ENCODE measurements around the gene RAD54L. TPM values are rescaled to one million over a fixed set of nuclear protein-coding genes. Genes with fewer than 3 reads are reported as not detected.
A peak's percentile ranks its signal among the peaks of the same experiment; 100 is the strongest.

RAD54L gene
- total RNA-seq, 2 donors from 2014 or later: 38.6 to 58.3 TPM

- H3K9ac ChIP-seq (ENCODE audit: extremely low read depth, low read length, poor library complexity, severe bottlenecking): no peak overlapping the region
- 95 to 96% methylated on average over 7 to 8 of the region's 8 CpGs for WGBS, 2 experiments (ENCODE audit: insufficient coverage in 1 of 2, insufficient read length in 1 of 2)
- peaks cover 26% of the 10 kb centered on the region for H3K4me1 Mint-ChIP-seq
- H3K27ac ChIP-seq (ENCODE audit: low read depth, low read length): no peak overlapping the region
- no peak overlapping the region for H3K27ac Mint-ChIP-seq
- H3K36me3 ChIP-seq (ENCODE audit: control insufficient read depth, insufficient read depth, low read length): no peaks in the 10 kb centered on the region
- no peak overlapping the region for H3K4me3 Mint-ChIP-seq
- no peaks in the 10 kb centered on the region for H3K9me3 Mint-ChIP-seq
- H3K36me3 Mint-ChIP-seq (ENCODE audit: low read depth): peaks cover 4% of the 10 kb centered on the region
- no peaks in the 10 kb centered on the region for H3K9me3 ChIP-seq (ENCODE audit: control insufficient read depth, low read length)
- no peaks in the 10 kb centered on the region for H3K4me1 ChIP-seq (ENCODE audit: control insufficient read depth, insufficient read depth, low read length)
- no peaks in the 10 kb centered on the region for H3K27me3 ChIP-seq (ENCODE audit: control insufficient read depth, insufficient read depth, low read length, poor library complexity, severe bottlenecking)
- no peaks in the 10 kb centered on the region for H3K27me3 Mint-ChIP-seq (ENCODE audit: insufficient read depth)
- no peak for DNase-seq
- no peak for TF ChIP-seq CTCF (conservative IDR thresholded peaks at IDR 0.05)
- no peak overlapping the region for H3K4me3 ChIP-seq (ENCODE audit: low read length)
These were observed 29.1 kb upstream of the RAD54L start for GRCh38 chr1:46218443-46218842.

- no peak for DNase-seq
- H3K4me1 ChIP-seq (ENCODE audit: control insufficient read depth, insufficient read depth, low read length): peaks cover 2% of the 10 kb centered on the region
- Mint-ChIP-seq H3K27me3 (ENCODE audit: insufficient read depth) (no peaks in the 10 kb centered on the region), H3K9me3 (no peaks in the 10 kb centered on the region), H3K4me3 (no peak overlapping the region), H3K27ac (peak overlapping the region; percentile 30), H3K36me3 (ENCODE audit: low read depth) (peaks cover 4% of the 10 kb centered on the region), H3K4me1 (peaks cover 36% of the 10 kb centered on the region)
- no peak overlapping the region for H3K27ac ChIP-seq (ENCODE audit: low read depth, low read length)
- TF ChIP-seq CTCF (conservative IDR thresholded peaks at IDR 0.05): no peak
- H3K4me3 ChIP-seq (ENCODE audit: low read length): no peak overlapping the region
- H3K9me3 ChIP-seq (ENCODE audit: control insufficient read depth, low read length): no peaks in the 10 kb centered on the region
- H3K36me3 ChIP-seq (ENCODE audit: control insufficient read depth, insufficient read depth, low read length): no peaks in the 10 kb centered on the region
- no peak overlapping the region for H3K9ac ChIP-seq (ENCODE audit: extremely low read depth, low read length, poor library complexity, severe bottlenecking)
- no peaks in the 10 kb centered on the region for H3K27me3 ChIP-seq (ENCODE audit: control insufficient read depth, insufficient read depth, low read length, poor library complexity, severe bottlenecking)
- 95 to 96% methylated on average over 14 to 18 of the region's 18 CpGs for WGBS, 2 experiments (ENCODE audit: insufficient coverage in 1 of 2, insufficient read length in 1 of 2)
These were observed 27.7 kb upstream of the RAD54L start for GRCh38 chr1:46219551-46220520.

GRCh38 chr1:46220808-46221207 is 26.8 kb upstream of the RAD54L start:
- DNase-seq: no peak
- H3K9me3 Mint-ChIP-seq: no peaks in the 10 kb centered on the region
- peaks cover 36% of the 10 kb centered on the region for H3K4me1 Mint-ChIP-seq
- TF ChIP-seq CTCF (conservative IDR thresholded peaks at IDR 0.05): no peak
- WGBS, 2 experiments (ENCODE audit: insufficient coverage in 1 of 2, insufficient read length in 1 of 2): 96 to 100% methylated on average over 1 to 3 of the region's 3 CpGs
- H3K4me3 Mint-ChIP-seq: no peak overlapping the region
- no peaks in the 10 kb centered on the region for H3K36me3 ChIP-seq (ENCODE audit: control insufficient read depth, insufficient read depth, low read length)
- no peak overlapping the region for H3K27ac ChIP-seq (ENCODE audit: low read depth, low read length)
- H3K36me3 Mint-ChIP-seq (ENCODE audit: low read depth): no peaks in the 10 kb centered on the region
- H3K4me1 ChIP-seq (ENCODE audit: control insufficient read depth, insufficient read depth, low read length): peaks cover 2% of the 10 kb centered on the region
- no peaks in the 10 kb centered on the region for H3K27me3 Mint-ChIP-seq (ENCODE audit: insufficient read depth)
- H3K27ac Mint-ChIP-seq: no peak overlapping the region
- H3K9ac ChIP-seq (ENCODE audit: extremely low read depth, low read length, poor library complexity, severe bottlenecking): no peak overlapping the region
- no peak overlapping the region for H3K4me3 ChIP-seq (ENCODE audit: low read length)
- H3K27me3 ChIP-seq (ENCODE audit: control insufficient read depth, insufficient read depth, low read length, poor library complexity, severe bottlenecking): no peaks in the 10 kb centered on the region
- no peaks in the 10 kb centered on the region for H3K9me3 ChIP-seq (ENCODE audit: control insufficient read depth, low read length)
